GM12878 (cell line): ENCODE results near the gene TBL1XR1. TPM values are rescaled to one million over a fixed set of nuclear protein-coding genes. Genes with fewer than 3 reads are reported as not detected.

Experiments
- ATAC-seq: fragments of 200-7000 bp; cut with Tn5 transposase; 3 replicates; pipeline ENCODE4 v1.9.1; 2020; ENCODE audit warnings: mild to moderate bottlenecking, moderate library complexity
- BruUV-seq: library from RNA; stranded (reverse); fragments of 400-500 nt; replicated peaks from 2 replicates; lab custom pipeline; 2021; lab: Mats Ljungman, UMichigan
- CTCF ChIA-PET: fragments of 300-600 bp; sonication (Branson Sonifier 250); formaldehyde crosslinking; extraction: SDS; loops from one replicate; lab custom pipeline; 2021; ENCODE audit warnings: inconsistent platforms; lab: Yijun Ruan, JAX
- POLR2A ChIA-PET: fragments of 350-600 bp; formaldehyde crosslinking; extraction: SDS; loops from one replicate; lab custom pipeline; 2021; ENCODE audit warnings: inconsistent platforms; lab: Charles Lee
- RAD21 ChIA-PET: fragments of 300-600 bp; sonication (Branson Sonifier 250); formaldehyde crosslinking; loops from one replicate; lab custom pipeline; 2023; ENCODE audit warnings: antibody characterized with exemption; ENCODE audit not compliant: unreplicated experiment; lab: Charles Lee
- SMC1A ChIA-PET: fragments of 300-600 bp; sonication (Branson Sonifier 250); formaldehyde crosslinking; loops from one replicate; lab custom pipeline; 2023; ENCODE audit not compliant: unreplicated experiment, uncharacterized antibody; lab: Charles Lee
- DNase-seq: peaks from one replicate; pipeline ENCODE4 v3.0.0-alpha.2; 2011; ENCODE audit warnings: low read depth, low spot score
- FAIRE-seq: peaks from 3 replicates; lab custom pipeline; 2011; peaks lifted over from hg19 to GRCh38; lab: Jason Lieb, UNC
- H2AFZ ChIP-seq: 2 replicates; pipeline ENCODE4 v1.6.0; 2011; ENCODE audit warnings: low read depth, low read length, control low read depth; ENCODE audit not compliant: control insufficient read depth
- H3K27ac ChIP-seq: 2 replicates; pipeline ENCODE4 v1.5.1; 2011; ENCODE audit warnings: control low read depth; ENCODE audit not compliant: control insufficient read depth, insufficient read depth
- H3K27me3 ChIP-seq, 2 experiments: replicated peaks in 1 of 2; 2 replicates each; pipeline versions ENCODE4 v1.6.0 to v1.6.1; 2011; ENCODE audit warnings: low read length in 1 of 2; ENCODE audit not compliant: control insufficient read depth in 2 of 2, insufficient read depth in 2 of 2
- H3K36me3 ChIP-seq, 2 experiments: 2 replicates each; pipeline ENCODE4 v1.5.1; 2011; ENCODE audit warnings: low read length in 1 of 2; ENCODE audit not compliant: control insufficient read depth in 2 of 2, insufficient read depth in 2 of 2
- H3K4me1 ChIP-seq: 2 replicates; pipeline ENCODE4 v1.6.1; 2011; ENCODE audit warnings: mild to moderate bottlenecking, low read length, moderate library complexity, mixed read lengths; ENCODE audit not compliant: control insufficient read depth, insufficient read depth
- H3K4me2 ChIP-seq: 2 replicates; pipeline ENCODE4 v1.6.0; 2011; ENCODE audit warnings: control low read depth; ENCODE audit not compliant: control insufficient read depth, insufficient read depth
- H3K4me3 ChIP-seq: fragments of 200-600 bp; sonication (generic); 2 replicates; pipeline ENCODE4 v1.5.1; 2016
- H3K79me2 ChIP-seq: 2 replicates; pipeline ENCODE4 v1.6.0; 2011; ENCODE audit warnings: low read length; ENCODE audit not compliant: control insufficient read depth, insufficient read depth
- H3K9ac ChIP-seq: 2 replicates; pipeline ENCODE4 v1.8.0; 2011; ENCODE audit warnings: low read length, control low read depth, mixed read lengths; ENCODE audit not compliant: control insufficient read depth, insufficient read depth
- H3K9me3 ChIP-seq: replicated peaks from 3 replicates; pipeline ENCODE4 v1.5.1; 2011; ENCODE audit warnings: mild to moderate bottlenecking, low read length; ENCODE audit not compliant: control insufficient read depth, insufficient read depth
- H4K20me1 ChIP-seq: 2 replicates; pipeline ENCODE4 v1.6.0; 2011; ENCODE audit not compliant: control insufficient read depth, insufficient read depth
- BRCA1 ChIP-seq: IDR thresholded peaks from 2 replicates; pipeline ENCODE4 v1.6.1; 2011; ENCODE audit warnings: low read depth, low read length, improper control_type of control experiment
- ESRRA ChIP-seq: IDR thresholded peaks from 2 replicates; pipeline ENCODE4 v1.6.1; 2012; ENCODE audit warnings: mild to moderate bottlenecking, low read length, improper control_type of control experiment
- HDAC2 ChIP-seq: fragments of 200-600 bp; sonication (generic); IDR thresholded peaks from 2 replicates; pipeline ENCODE4 v1.6.1; 2017
- KDM1A ChIP-seq: fragments of 200-600 bp; sonication (generic); IDR thresholded peaks from 2 replicates; pipeline ENCODE4 v1.6.1; 2016; ENCODE audit warnings: borderline replicate concordance
- NFIC ChIP-seq: IDR thresholded peaks from 2 replicates; pipeline ENCODE4 v1.6.1; 2012; ENCODE audit warnings: low read depth, mild to moderate bottlenecking, inconsistent platforms, low read length, moderate library complexity
- RELB ChIP-seq: fragments of 450-650 bp; IDR thresholded peaks from 2 replicates; pipeline ENCODE4 v1.6.1; 2017; ENCODE audit warnings: low read depth, mild to moderate bottlenecking, moderate library complexity
- TBL1XR1 ChIP-seq: IDR thresholded peaks from 2 replicates; pipeline ENCODE4 v1.6.1; 2012; ENCODE audit warnings: low read depth, low read length, improper control_type of control experiment
- TCF7 ChIP-seq: IDR thresholded peaks from 2 replicates; pipeline ENCODE4 v1.6.1; 2014; ENCODE audit warnings: antibody characterized with exemption, borderline replicate concordance
- ZNF384 ChIP-seq: IDR thresholded peaks from 2 replicates; pipeline ENCODE4 v1.6.1; 2012; ENCODE audit warnings: low read depth, mild to moderate bottlenecking, low read length, improper control_type of control experiment, borderline replicate concordance
- WGBS: methylation state at CpG from one replicate; pipeline ENCODE4 v1.1.6; 2016; ENCODE audit warnings: low lambda C conversion rate; ENCODE audit not compliant: insufficient replicate concordance, insufficient coverage; ENCODE audit errors: missing lambda C conversion rate; 5-methylcytosine and 5-hydroxymethylcytosine counted together
- in situ Hi-C: fragments of 300-500 bp; cut with MboI; formaldehyde crosslinking; loops from 9 replicates; pipeline ENCODE4 v1.14.3; 2018; ENCODE audit warnings: mixed read lengths
- intact Hi-C: fragments of 100-400 bp; cut with micrococcal nuclease; formaldehyde crosslinking; loops from one replicate; pipeline ENCODE4 v1.14.2; 2022; ENCODE audit not compliant: unreplicated experiment
- polyA plus RNA-seq, 11 experiments: library from polyadenylated mRNA; depleted of rRNA in 4 of 11; unstranded in 6 of 11; stranded (reverse) in 5 of 11; fragments of >200 nt; fragmentation: Nextera tagmentation in 4 of 11; fragmentation: Illumina TruSeq in 1 of 11; extraction: Ambion mirVana in 4 of 11; extraction: Trizol in 1 of 11; gene quantifications; 1 replicate in 1 of 11; 2 replicates in 10 of 11; pipeline versions ENCODE4 v1.2.1 to v1.2.3, GENCODE V29; 2011 to 2016; ENCODE audit warnings: inconsistent platforms in 2 of 11, missing spikeins in 2 of 11, low read depth in 1 of 11
- total RNA-seq, 4 experiments: library from RNA; depleted of rRNA in 3 of 4; stranded (reverse); fragments of >200 nt in 3 of 4; fragmentation: Illumina TruSeq in 1 of 4; extraction: Trizol in 1 of 4; gene quantifications; 2 replicates each; pipeline versions ENCODE4 v1.2.1 to v1.2.3, GENCODE V29; 2013 to 2021
- TF ChIP-seq, protein P1 (sequence below): IDR thresholded peaks from 2 replicates; pipeline ENCODE4 v1.6.1; 2012; ENCODE audit warnings: mild to moderate bottlenecking, low read depth, low read length

TBL1XR1 gene
- total and polyA plus RNA-seq, 10 of the 15 experiments (the other 5 are each of a cell fraction or from before 2014, with no cell fraction given) = 13.0 to 115 (median 60.4) TPM

GRCh38 chr3:177089901-177090300, 107.4 kb downstream of the TBL1XR1 start:
- peaks cover 0 to under 1% of the 10 kb centered on the region in 2 experiments; a peak in 1 of 4 replicates for H3K36me3 ChIP-seq
- POLR2A ChIA-PET = no interaction called here

DNA sequence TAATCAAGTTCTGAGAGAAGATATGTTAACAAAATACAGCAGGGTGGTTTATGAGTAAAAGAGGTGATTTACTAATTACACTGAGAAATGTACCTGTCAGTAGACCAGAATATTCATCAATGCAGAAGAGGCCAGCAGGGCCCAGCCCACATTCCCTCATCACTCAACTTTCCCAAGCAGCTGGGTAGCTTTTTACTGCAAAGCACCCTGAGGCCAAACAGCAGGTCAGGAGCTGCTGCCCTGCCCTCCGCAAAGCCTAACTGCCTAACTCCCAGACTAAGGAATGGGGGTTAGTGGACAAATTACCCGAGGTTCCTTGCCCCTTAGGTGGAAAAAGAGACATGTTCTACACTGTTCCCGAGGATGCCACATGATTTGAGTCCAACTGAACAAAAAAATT, 108.2 kb downstream of the TBL1XR1 start:
- H3K4me2 ChIP-seq = no peak overlapping the region
- 0 out of 2 replicates have a peak, but pooled peaks cover 4% of the 10 kb centered on the region for H3K4me1 ChIP-seq
- DNase-seq (no peak), FAIRE-seq (no peak), ATAC-seq (no peak)
- ChIA-PET POLR2A (interaction anchor here (0.5 kb wide), 1 partner anchor 91 kb away, joined by 4 read pairs; no protein-coding TSS in a partner anchor), SMC1A (interaction anchor here (0.7 kb wide), 1 partner anchor 126 kb away, joined by 3 read pairs; no protein-coding TSS in a partner anchor), CTCF (interaction anchor here (1.2 kb wide), 1 partner anchor 8 kb away, joined by 3 read pairs; no protein-coding TSS in a partner anchor), RAD21 (no interaction called here)
- H3K79me2 ChIP-seq = peaks cover 45% of the 10 kb centered on the region
- H3K4me3 ChIP-seq = no peak overlapping the region
- peaks cover 5% of the 10 kb centered on the region for H3K9me3 ChIP-seq
- intact Hi-C loops (no loop called here), in situ Hi-C loops (no loop called here)
- no peak overlapping the region for H2AFZ ChIP-seq
- H3K27me3 ChIP-seq = no peaks in the 10 kb centered on the region
- H4K20me1 ChIP-seq = no peaks in the 10 kb centered on the region
- BruUV-seq = no TSS peak
- WGBS = 78% methylated on average over 3 of the region's 3 CpGs
- no peak overlapping the region for H3K27ac ChIP-seq
- no peak overlapping the region for H3K9ac ChIP-seq
- peaks cover 0 to 8% of the 10 kb centered on the region in 2 experiments; a peak in 2 of 4 replicates for H3K36me3 ChIP-seq
- TF ChIP-seq HDAC2 (no peak), TBL1XR1 (no peak), ESRRA (no peak), TCF7 (no peak), RELB (no peak), KDM1A (no peak), ZNF384 (no peak), BRCA1 (no peak)
- TF ChIP-seq, protein P1, sequence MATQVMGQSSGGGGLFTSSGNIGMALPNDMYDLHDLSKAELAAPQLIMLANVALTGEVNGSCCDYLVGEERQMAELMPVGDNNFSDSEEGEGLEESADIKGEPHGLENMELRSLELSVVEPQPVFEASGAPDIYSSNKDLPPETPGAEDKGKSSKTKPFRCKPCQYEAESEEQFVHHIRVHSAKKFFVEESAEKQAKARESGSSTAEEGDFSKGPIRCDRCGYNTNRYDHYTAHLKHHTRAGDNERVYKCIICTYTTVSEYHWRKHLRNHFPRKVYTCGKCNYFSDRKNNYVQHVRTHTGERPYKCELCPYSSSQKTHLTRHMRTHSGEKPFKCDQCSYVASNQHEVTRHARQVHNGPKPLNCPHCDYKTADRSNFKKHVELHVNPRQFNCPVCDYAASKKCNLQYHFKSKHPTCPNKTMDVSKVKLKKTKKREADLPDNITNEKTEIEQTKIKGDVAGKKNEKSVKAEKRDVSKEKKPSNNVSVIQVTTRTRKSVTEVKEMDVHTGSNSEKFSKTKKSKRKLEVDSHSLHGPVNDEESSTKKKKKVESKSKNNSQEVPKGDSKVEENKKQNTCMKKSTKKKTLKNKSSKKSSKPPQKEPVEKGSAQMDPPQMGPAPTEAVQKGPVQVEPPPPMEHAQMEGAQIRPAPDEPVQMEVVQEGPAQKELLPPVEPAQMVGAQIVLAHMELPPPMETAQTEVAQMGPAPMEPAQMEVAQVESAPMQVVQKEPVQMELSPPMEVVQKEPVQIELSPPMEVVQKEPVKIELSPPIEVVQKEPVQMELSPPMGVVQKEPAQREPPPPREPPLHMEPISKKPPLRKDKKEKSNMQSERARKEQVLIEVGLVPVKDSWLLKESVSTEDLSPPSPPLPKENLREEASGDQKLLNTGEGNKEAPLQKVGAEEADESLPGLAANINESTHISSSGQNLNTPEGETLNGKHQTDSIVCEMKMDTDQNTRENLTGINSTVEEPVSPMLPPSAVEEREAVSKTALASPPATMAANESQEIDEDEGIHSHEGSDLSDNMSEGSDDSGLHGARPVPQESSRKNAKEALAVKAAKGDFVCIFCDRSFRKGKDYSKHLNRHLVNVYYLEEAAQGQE = no peak

More at GRCh38 chr3:177089901-177090300, 107.4 kb downstream of the TBL1XR1 start:
- no peaks in the 10 kb centered on the region for H4K20me1 ChIP-seq
- H3K4me2 ChIP-seq = no peak overlapping the region
- peaks cover 8% of the 10 kb centered on the region for H3K9me3 ChIP-seq
- FAIRE-seq (no peak), DNase-seq (no peak), ATAC-seq (no peak)
- no peak overlapping the region for H3K4me3 ChIP-seq
- in situ Hi-C loops (no loop called here), intact Hi-C loops (no loop called here)
- no peak overlapping the region for H3K9ac ChIP-seq
- no TSS peak for BruUV-seq
- 0 out of 2 replicates have a peak, but pooled peaks cover 4% of the 10 kb centered on the region for H3K4me1 ChIP-seq
- TF ChIP-seq NFIC = no peak
- H3K27ac ChIP-seq = no peak overlapping the region
- no peaks in the 10 kb centered on the region for H3K27me3 ChIP-seq
- ChIA-PET SMC1A (interaction anchor here (0.7 kb wide), 1 partner anchor 28 kb away, joined by 3 read pairs; no protein-coding TSS in a partner anchor), RAD21 (no interaction called here), CTCF (interaction anchor here (1.2 kb wide), 1 partner anchor 9 kb away, joined by 3 read pairs; no protein-coding TSS in a partner anchor)
- H2AFZ ChIP-seq = no peak overlapping the region
- peaks cover 47% of the 10 kb centered on the region for H3K79me2 ChIP-seq
- WGBS = 4% methylated on average over 1 of the region's 1 CpG
